ENCODE results near the gene ACOXL. TPM values are rescaled to one million over a fixed set of nuclear protein-coding genes. Genes with fewer than 3 reads are reported as not detected.

Gene ACOXL
- total RNA-seq, 2 donors from 2014 or later, result not detected

DNA sequence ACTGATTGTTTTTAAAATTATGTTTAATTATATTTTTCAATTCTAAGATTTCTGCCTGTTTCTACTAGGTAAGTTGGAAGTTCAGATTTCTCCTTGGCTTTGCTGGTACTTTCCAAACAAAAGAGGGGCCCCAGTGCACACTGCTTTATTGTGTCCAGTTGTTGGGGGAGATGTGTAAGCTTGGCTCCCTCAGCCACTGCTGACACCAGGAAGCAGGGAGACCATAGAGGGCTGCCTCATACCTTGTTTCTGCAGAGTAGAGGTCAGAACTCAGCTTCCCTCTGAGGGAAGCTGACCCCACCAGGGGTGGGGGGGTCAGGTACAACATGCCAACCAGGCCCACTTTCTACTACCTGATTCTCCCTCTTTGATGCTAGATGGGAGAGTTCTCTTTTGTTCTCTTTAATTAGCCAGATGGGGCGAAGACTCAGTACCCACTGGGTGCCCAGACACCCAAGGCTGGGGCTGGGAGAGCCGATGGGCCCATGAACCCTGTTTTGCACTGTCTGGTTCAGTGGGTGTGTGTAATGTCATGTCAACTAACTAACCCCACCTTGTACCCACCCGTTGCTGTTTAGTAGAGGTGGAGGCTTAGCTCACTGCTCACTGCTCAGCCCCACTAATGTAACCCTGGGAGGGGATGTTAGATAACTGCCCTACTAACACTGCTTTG is 403.0 kb downstream of the ACOXL start:
- no peaks in the 10 kb centered on the region for H3K27me3 ChIP-seq (replicated peaks; ENCODE audit: insufficient read depth)
- ATAC-seq (ENCODE audit: insufficient number of reproducible peaks, low FRiP score, low read depth) (no peak), DNase-seq (ENCODE audit: low spot score) (no peak)
- TF ChIP-seq, protein P1, sequence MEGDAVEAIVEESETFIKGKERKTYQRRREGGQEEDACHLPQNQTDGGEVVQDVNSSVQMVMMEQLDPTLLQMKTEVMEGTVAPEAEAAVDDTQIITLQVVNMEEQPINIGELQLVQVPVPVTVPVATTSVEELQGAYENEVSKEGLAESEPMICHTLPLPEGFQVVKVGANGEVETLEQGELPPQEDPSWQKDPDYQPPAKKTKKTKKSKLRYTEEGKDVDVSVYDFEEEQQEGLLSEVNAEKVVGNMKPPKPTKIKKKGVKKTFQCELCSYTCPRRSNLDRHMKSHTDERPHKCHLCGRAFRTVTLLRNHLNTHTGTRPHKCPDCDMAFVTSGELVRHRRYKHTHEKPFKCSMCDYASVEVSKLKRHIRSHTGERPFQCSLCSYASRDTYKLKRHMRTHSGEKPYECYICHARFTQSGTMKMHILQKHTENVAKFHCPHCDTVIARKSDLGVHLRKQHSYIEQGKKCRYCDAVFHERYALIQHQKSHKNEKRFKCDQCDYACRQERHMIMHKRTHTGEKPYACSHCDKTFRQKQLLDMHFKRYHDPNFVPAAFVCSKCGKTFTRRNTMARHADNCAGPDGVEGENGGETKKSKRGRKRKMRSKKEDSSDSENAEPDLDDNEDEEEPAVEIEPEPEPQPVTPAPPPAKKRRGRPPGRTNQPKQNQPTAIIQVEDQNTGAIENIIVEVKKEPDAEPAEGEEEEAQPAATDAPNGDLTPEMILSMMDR (IDR thresholded peaks at IDR 0.05), result no peak
- H3K9me3 ChIP-seq, result no peaks in the 10 kb centered on the region
- H3K4me3 ChIP-seq, result no peak overlapping the region
- no peak overlapping the region for H3K27ac ChIP-seq
- no peaks in the 10 kb centered on the region for H3K36me3 ChIP-seq
- peaks cover 0 to 15% of the 10 kb centered on the region in 2 donors for H3K4me1 ChIP-seq (ENCODE audit: control insufficient read depth in 1 of 2, low read depth in 2 of 2)

DNA sequence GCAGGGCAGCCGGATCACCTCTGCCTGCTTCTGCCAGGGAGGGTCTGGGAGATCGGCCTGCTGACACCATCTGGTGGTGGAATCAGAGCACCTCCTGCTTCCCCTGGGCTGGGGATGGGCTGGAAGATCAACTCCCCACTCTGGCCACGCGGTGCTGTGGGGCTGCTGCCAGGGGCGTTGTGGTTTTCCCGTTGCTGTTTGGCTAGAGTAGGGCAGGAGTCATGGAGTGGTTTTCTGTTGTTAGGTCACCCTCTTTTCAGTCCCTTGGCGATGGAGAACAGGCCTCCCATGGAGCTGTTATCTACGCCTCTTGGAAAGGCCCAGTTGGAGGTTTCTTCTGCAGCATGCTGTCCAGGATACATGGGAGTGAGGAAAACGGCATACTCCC is 403.5 kb downstream of the ACOXL start:
- DNase-seq (ENCODE audit: low spot score), result no peak
- Histone ChIP-seq H3K9me3 (no peaks in the 10 kb centered on the region), H3K4me1 (ENCODE audit: control insufficient read depth in 1 of 2, low read depth in 2 of 2) (peaks cover 0 to 15% of the 10 kb centered on the region in 2 donors), H3K27me3 (replicated peaks; ENCODE audit: insufficient read depth) (no peaks in the 10 kb centered on the region), H3K4me3 (no peak overlapping the region), H3K36me3 (no peaks in the 10 kb centered on the region), H3K27ac (no peak overlapping the region)
- TF ChIP-seq, protein P1 (IDR thresholded peaks at IDR 0.05), result no peak
- no peak for ATAC-seq (ENCODE audit: insufficient number of reproducible peaks, low FRiP score, low read depth)

DNA sequence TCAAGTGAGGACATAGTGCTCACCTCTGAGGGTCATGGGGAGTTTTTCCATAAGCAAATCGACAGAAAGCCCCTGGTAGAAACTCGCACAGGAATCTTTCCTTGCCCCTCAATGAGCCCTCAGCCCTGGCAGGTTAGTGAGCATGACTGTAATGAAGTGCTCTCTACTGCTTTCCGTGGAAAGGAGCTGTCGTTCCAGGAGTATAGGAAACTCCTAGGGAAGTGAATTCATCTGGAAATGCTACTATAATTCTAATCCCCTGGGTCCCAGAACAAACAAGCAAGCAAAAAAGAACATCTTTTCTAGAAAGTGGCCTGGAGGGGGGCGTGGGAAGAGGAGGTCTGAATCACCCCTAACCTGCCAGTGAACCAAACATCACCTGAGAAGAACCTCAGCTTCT is 406.5 kb downstream of the ACOXL start:
- Histone ChIP-seq H3K4me1 (ENCODE audit: control insufficient read depth in 1 of 2, low read depth in 2 of 2) (peaks cover 0 to 8% of the 10 kb centered on the region in 2 donors), H3K27me3 (replicated peaks; ENCODE audit: insufficient read depth) (no peaks in the 10 kb centered on the region), H3K9me3 (no peaks in the 10 kb centered on the region), H3K36me3 (no peaks in the 10 kb centered on the region), H3K4me3 (no peak overlapping the region), H3K27ac (no peak overlapping the region)
- ATAC-seq (ENCODE audit: insufficient number of reproducible peaks, low FRiP score, low read depth) (no peak), DNase-seq (ENCODE audit: low spot score) (no peak)
- TF ChIP-seq, protein P1 (IDR thresholded peaks at IDR 0.05), result no peak

DNA sequence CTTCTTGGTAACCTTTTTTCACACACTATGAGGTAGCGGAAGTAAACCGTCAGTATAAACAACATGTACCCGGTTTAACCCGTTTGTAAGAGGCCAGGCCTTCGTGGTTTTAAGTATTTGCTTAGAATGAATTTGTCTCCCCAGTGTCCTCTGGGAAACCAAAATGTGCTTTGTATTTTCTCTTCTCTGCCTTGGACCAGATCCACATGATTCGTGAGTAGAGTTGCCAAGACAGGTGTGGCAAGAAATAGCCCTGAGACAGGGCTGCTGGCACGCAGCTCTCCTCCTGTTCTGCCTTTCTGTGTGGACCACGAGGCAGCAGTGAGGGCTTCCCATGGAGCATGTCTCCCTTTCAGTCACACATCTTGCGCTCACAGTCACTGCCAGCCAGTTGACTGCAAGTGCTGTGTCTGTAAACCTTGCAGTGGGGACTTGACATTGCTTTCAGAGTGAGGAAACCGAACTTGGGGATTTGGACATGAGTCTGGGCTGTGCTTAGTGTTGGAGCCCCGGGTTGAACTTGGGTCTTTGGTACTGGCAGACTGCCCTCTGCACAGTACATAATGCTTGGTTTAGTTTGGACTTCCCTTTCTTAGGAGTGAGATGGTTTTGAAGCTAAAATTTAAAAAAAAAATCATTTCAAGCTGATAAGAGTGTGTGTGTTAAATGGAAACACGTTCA is 407.4 kb downstream of the ACOXL start:
- TF ChIP-seq, protein P1 (IDR thresholded peaks at IDR 0.05), result no peak
- no peak overlapping the region for H3K4me3 ChIP-seq
- H3K4me1 ChIP-seq (ENCODE audit: control insufficient read depth in 1 of 2, low read depth in 2 of 2), result peaks cover 0 to 8% of the 10 kb centered on the region in 2 donors
- no peak overlapping the region for H3K27ac ChIP-seq
- H3K36me3 ChIP-seq, result no peaks in the 10 kb centered on the region
- ATAC-seq (ENCODE audit: insufficient number of reproducible peaks, low FRiP score, low read depth), result no peak
- H3K27me3 ChIP-seq (replicated peaks; ENCODE audit: insufficient read depth), result no peaks in the 10 kb centered on the region
- no peaks in the 10 kb centered on the region for H3K9me3 ChIP-seq
- no peak for DNase-seq (ENCODE audit: low spot score)

DNA sequence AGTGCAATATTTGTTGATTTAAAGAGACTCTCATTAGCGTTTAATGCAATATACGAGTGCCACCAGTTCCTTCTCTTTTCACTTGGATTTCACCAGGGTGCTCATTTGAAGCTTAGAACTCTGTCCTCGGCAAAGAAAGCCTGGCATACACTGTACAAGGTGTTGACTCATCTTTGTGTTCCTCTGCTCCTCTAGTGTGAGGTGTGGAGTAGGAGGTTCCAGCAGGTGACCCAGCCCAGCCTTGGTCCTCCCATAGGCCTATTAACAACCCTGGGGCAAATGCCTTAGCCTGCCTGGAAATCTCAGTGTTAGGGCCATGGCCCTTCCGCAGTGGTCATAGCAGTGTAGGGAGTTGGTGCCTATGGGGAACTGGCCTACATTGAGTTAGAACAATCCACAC is 408.4 kb downstream of the ACOXL start:
- H3K4me1 ChIP-seq (ENCODE audit: control insufficient read depth in 1 of 2, low read depth in 2 of 2), result peaks cover 0 to 8% of the 10 kb centered on the region in 2 donors
- TF ChIP-seq, protein P1 (IDR thresholded peaks at IDR 0.05), result no peak
- H3K27me3 ChIP-seq (replicated peaks; ENCODE audit: insufficient read depth), result no peaks in the 10 kb centered on the region
- DNase-seq (ENCODE audit: low spot score) (no peak), ATAC-seq (ENCODE audit: insufficient number of reproducible peaks, low FRiP score, low read depth) (no peak)
- no peaks in the 10 kb centered on the region for H3K36me3 ChIP-seq
- no peak overlapping the region for H3K4me3 ChIP-seq
- no peaks in the 10 kb centered on the region for H3K9me3 ChIP-seq
- H3K27ac ChIP-seq, result no peak overlapping the region

Data from thoracic aorta (tissue), 2 donors.